ENCODE results near the gene VSIR. TPM values are rescaled to one million over a fixed set of nuclear protein-coding genes. Genes with fewer than 3 reads are reported as not detected.

Gene VSIR
- total and polyA plus RNA-seq, 10 of the 15 experiments (the other 5 are each of a cell fraction or from before 2014, with no cell fraction given): 0.19 to 12.5 (median 6.7) TPM

- Histone ChIP-seq H3K9me3 (replicated peaks; ENCODE audit: control insufficient read depth, insufficient read depth, low read length) (no peaks in the 10 kb centered on the region; the same call in 2 of the 3 replicates), H3K9ac (ENCODE audit: control insufficient read depth, insufficient read depth, low read length) (no peak overlapping the region), H3K36me3 (ENCODE audit: control insufficient read depth in 2 of 2, insufficient read depth in 2 of 2, low read length in 1 of 2) (no peaks in the 10 kb centered on the region), H3K4me1 (ENCODE audit: control insufficient read depth, insufficient read depth, low read length) (peaks cover 18% of the 10 kb centered on the region), H4K20me1 (ENCODE audit: control insufficient read depth, insufficient read depth) (no peaks in the 10 kb centered on the region), H3K79me2 (ENCODE audit: control insufficient read depth, insufficient read depth, low read length) (no peaks in the 10 kb centered on the region), H2AFZ (ENCODE audit: control insufficient read depth, low read depth, low read length) (no peak overlapping the region), H3K27me3 (replicated peaks in 1 of 2; ENCODE audit: control insufficient read depth in 2 of 2, insufficient read depth in 2 of 2, low read length in 1 of 2) (no peaks in the 10 kb centered on the region), H3K27ac (ENCODE audit: control insufficient read depth, insufficient read depth) (no peak overlapping the region), H3K4me3 (no peak overlapping the region), H3K4me2 (ENCODE audit: control insufficient read depth, insufficient read depth) (no peak overlapping the region)
- BruUV-seq (replicated peaks): no TSS peak
- ATAC-seq (no peak), DNase-seq (ENCODE audit: low read depth, low spot score) (no peak), FAIRE-seq (no peak)
- 96% methylated on average over 3 of the region's 3 CpGs for WGBS (ENCODE audit: insufficient coverage, insufficient replicate concordance, low lambda C conversion rate, missing lambda C conversion rate)
- ChIA-PET SMC1A (ENCODE audit: uncharacterized antibody, unreplicated experiment) (no interaction called here), RAD21 (ENCODE audit: unreplicated experiment) (no interaction called here), POLR2A (no interaction called here), CTCF (interaction anchor here (1.3 kb wide), 1 partner anchor 29 kb away, joined by 4 read pairs; no protein-coding TSS in a partner anchor)
- in situ Hi-C loops (cut with MboI) (no loop called here), intact Hi-C loops (cut with micrococcal nuclease; ENCODE audit: unreplicated experiment) (no loop called here)
- no peak for TF ChIP-seq IRF3 (IDR thresholded peaks at IDR 0.05)
- no peak for TF ChIP-seq PML (IDR thresholded peaks at IDR 0.05; ENCODE audit: low read length)
- no peak for TF ChIP-seq TARDBP (IDR thresholded peaks at IDR 0.05; ENCODE audit: borderline replicate concordance)
- TF ChIP-seq NBN (IDR thresholded peaks at IDR 0.05): no peak
- TF ChIP-seq YY1 (IDR thresholded peaks at IDR 0.05; ENCODE audit: low read depth, low read length): no peak
- TF ChIP-seq NFYB (IDR thresholded peaks at IDR 0.05; ENCODE audit: insufficient read depth, low read depth, low read length): no peak
- no peak for TF ChIP-seq PAX5 (IDR thresholded peaks at IDR 0.05; ENCODE audit: borderline replicate concordance, low read depth, low read length)
- TF ChIP-seq MEF2A (IDR thresholded peaks at IDR 0.05; ENCODE audit: insufficient read depth, low read depth, low read length): no peak
- no peak for TF ChIP-seq NFIC (IDR thresholded peaks at IDR 0.05; ENCODE audit: low read depth, low read length)
- TF ChIP-seq MTA2 (IDR thresholded peaks at IDR 0.05; ENCODE audit: low read depth): no peak
- TF ChIP-seq CBX3 (IDR thresholded peaks at IDR 0.05; ENCODE audit: borderline replicate concordance, low read depth): no peak
- TF ChIP-seq ZSCAN29 (IDR thresholded peaks at IDR 0.05): no peak
- TF ChIP-seq ZNF687 (IDR thresholded peaks at IDR 0.05): no peak
- TF ChIP-seq POLR2AphosphoS2 (IDR thresholded peaks at IDR 0.05; ENCODE audit: low read depth, low read length): no peak
- TF ChIP-seq EP300 (IDR thresholded peaks at IDR 0.05; ENCODE audit: borderline replicate concordance in 1 of 2, control insufficient read depth in 1 of 2, low read depth in 2 of 2, low read length in 2 of 2): no peak
- no peak for TF ChIP-seq TBL1XR1 (IDR thresholded peaks at IDR 0.05; ENCODE audit: low read depth, low read length)
- TF ChIP-seq MEF2B (IDR thresholded peaks at IDR 0.05; ENCODE audit: partially characterized antibody, poor library complexity, severe bottlenecking): no peak
These were observed 35.5 kb downstream of the VSIR start for GRCh38 chr10:71737834-71738197.
